Stomach (tissue), 4 donors: ENCODE measurements around the gene BRF1.

Experiments
- CTCF ChIP-seq, 7 experiments: fragments of 450-650 bp in 4 of 7; fragments of 200-600 bp in 3 of 7; sonication (generic) in 3 of 7; IDR thresholded peaks; one replicate each; pipeline ENCODE4 v1.5.1; 2016 to 2019; ENCODE audit warnings: antibody characterized with exemption in 7 of 7, control low read depth in 2 of 7, mild to moderate bottlenecking in 1 of 7
- EP300 ChIP-seq: sonication (generic); formaldehyde crosslinking; IDR thresholded peaks from one replicate; pipeline ENCODE4 v1.6.1; 2017; ENCODE audit warnings: antibody characterized with exemption
- POLR2A ChIP-seq, 4 donors: fragments of 450-650 bp; IDR thresholded peaks; one replicate each; pipeline ENCODE4 v1.6.1; 2016; ENCODE audit warnings: antibody characterized with exemption in 4 of 4, control low read depth in 2 of 4, mild to moderate bottlenecking in 1 of 4, moderate library complexity in 1 of 4
- POLR2AphosphoS5 ChIP-seq, 3 donors: sonication (generic); formaldehyde crosslinking; IDR thresholded peaks; one replicate each; pipeline ENCODE4 v1.6.1; 2016; ENCODE audit warnings: antibody characterized with exemption in 3 of 3

GRCh38 chr14:105268736-105269354 lies 32.0 kb downstream of the BRF1 start:
- TF ChIP-seq CTCF (IDR thresholded peaks at IDR 0.05) (no peak), POLR2A (IDR thresholded peaks at IDR 0.05) (no peak), EP300 (no peak), POLR2AphosphoS5 (IDR thresholded peaks at IDR 0.05) (no peak)
